Ramos (cell line): ENCODE results near the gene WHRN.

Experiments used
- in situ Hi-C: fragments of 300-500 bp; cut with MboI; formaldehyde crosslinking; loops from one replicate; pipeline ENCODE4 v1.14.3; 2022; ENCODE audit warnings: low sequenced_read_pairs; ENCODE audit not compliant: unreplicated experiment

Gene WHRN

DNA sequence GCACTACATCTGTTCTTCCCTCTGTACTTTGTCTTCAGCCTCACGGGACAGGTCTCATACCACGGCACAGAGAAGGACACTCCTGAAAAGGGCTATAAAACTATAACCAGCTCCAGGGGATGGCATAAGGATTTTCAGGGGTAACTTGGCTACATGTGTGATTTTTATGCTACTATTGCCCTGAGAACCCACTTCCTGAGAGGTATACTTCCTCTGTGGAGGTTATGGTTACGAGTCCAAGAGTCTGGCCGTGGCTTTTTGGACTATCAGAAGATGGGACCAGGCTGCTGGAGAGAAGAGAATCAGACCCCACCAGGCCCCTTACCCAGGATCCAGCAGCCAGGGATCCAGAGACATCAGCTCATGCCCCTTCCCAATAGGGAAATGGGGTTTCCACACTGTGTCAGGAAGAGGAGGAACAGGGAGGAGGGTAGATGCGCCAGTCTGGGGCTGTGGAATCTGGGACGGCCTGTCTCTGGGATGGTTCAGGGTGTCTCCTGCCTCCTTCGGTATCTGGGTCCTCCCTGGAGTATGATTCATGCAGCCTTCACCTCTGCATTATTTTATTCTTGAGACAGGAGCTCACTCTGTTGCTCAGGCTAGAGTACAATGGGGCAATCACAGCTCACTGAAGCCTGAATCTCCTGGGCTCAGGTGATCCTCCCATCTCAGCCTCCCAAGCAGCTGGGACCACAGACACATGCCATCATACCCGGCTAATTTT, 29.7 kb downstream of the WHRN start:
- in situ Hi-C loops, result no loop called here

DNA sequence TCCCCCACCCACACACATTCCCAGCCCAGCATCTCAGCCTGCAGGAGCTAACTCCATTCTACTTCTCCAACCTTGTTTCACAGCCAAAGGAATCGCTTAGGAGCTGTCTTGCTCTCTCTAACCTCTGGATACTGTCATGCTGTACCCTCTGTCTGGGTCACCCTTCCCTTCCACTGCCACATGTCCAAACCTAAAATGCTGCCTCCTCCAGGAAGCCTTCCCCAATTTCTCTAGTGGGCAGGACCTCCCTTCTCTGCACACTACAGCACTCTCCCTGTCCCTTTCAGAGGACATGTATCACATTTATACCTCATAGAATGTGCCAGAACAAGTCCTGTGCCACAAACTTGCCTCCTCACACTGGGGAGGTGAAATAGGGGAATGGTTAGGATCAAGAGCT, 30.8 kb downstream of the WHRN start:
- in situ Hi-C loops, result no loop called here

DNA sequence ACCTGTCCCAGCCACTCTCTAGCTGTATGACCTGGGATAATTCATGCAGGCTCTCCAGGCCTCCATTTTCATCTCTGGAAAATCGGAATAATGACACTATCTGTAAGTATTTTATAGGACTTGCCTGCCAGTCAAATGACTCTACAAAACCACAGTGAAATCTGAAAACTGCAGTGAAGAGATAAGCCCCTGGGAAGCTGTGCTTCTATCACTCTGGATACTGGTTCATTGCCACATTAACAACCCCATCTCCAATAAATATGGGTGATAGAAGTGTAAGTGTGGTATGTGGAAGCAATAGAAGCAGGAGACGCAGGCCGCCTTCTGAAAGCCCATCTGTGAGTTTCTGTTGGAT, 31.8 kb downstream of the WHRN start:
- in situ Hi-C loops, result no loop called here

DNA sequence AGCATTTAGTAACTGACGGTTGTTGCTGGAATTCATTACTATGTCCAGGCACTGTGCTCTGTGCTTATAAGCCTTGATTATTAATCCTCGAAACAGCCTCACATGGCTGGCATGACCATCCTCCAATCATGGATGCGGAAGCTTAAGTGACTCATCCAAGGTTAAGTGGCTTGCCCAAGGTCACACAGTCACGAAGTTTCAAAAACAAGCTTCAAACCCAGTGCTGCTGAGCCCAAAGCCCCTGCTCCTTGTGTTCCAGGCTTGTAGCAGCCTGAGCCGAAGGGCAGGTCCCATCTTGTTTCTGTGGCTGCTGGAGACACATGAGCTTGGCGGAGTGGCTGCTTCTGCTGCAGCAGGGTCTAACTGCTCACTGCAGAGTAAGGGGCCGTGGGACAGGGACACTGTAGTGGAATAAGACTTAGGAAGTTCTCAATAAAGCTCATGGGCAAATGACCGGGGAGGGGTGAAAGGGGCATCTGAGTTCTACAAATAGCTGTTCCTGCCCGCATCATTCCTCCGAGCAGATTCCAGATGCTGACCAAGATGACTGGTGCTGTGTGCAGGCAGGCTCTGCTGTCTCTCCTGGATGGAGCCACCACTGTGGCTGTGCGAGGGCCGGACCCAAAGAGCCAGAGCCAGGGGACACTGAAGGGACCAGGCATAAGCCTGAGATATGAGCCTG, 32.4 kb downstream of the WHRN start:
- in situ Hi-C loops, result no loop called here

DNA sequence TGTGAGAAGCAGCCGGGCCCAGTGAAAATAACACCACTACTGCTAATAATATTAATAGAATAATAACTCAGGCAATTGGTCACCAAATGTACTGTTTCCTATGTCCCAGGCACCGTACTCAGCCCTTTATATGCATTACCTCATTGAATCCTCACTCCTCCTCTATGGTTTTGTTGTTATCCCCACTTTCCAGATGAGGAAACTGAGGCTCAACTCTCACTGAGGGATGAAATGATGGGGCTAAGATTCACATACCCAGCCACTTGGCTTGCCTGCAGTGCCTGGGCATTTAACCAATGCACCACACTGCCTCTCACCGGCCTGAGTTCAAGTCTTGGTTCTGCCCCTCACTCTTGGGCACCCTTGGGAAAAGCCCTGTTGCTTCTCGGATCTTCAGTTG, 34.1 kb downstream of the WHRN start:
- in situ Hi-C loops, result no loop called here

DNA sequence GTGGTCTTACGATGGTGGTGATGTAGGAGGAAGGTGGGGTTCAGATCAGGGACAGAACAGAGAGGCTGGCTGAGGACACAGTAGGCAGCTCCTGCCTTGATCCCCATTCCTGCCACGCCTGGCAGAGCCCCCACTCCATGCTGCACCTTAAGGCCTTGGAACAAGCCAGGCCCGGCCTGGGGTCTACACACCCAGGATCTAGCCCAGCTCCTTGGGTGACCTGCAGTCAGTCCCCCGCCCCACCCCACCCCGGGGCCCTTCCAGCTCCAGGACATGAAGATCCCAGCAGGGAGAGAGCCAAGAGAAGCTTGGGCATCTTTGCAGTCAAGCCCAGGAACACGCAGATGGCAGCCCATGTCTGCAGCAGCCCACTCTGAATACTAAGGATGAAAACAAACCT, 34.7 kb downstream of the WHRN start:
- in situ Hi-C loops, result no loop called here

DNA sequence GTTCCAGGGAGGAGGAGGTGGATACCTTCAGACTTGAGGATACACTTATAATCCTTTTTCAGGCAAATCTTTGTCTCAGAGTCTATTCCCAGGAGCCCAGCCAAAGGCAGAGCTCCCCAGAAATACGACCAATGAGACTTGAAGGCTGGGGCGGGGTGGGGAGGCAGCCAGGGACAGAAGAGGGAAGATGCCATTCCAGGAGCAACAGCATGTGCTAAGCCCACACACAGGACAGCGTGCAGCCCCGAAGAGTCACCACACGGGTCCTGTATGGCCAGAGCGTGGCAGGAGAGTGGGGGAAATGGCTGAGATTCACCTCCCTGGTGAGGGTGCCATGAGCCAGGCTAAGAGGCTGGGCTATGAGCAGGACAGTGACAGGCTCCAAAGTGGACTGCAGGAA, 35.2 kb downstream of the WHRN start:
- in situ Hi-C loops, result no loop called here

DNA sequence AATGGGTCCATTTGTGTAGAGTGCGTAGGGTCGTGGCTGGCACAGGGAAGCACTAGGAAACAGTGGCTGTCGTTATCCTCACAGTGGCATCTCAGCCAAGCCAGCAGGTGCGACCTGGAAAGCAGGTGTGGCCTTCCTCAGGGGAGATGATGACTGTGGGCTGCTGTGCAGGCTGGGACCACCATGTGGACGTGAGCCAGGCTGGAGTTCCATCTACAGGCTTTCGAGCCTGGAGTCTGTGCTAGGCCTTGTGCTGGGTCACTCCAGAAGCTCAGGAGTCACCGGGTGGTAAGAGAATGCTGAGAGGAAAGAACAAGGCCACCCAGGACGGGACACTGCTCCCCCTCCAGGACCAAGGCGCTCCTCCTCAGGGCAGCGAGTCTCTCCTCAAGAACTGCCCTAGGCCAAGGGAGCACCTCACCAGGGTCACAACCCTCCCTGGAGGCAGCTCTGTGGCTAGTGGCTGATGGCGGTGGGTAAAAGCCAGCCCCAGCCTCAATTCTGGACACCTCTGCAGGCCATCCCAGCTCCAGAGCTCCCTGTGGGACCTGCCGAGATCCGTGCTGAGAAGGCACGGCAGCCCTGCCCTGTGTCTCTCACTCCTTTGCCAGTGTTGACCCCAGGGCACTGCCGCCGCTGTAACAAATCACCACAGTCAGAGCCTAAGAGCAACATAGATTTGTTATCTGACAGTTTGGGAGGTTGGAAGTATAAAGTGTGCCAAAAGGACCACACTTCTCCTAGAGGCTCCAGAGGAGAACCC, 36.0 kb downstream of the WHRN start:
- in situ Hi-C loops, result no loop called here

DNA sequence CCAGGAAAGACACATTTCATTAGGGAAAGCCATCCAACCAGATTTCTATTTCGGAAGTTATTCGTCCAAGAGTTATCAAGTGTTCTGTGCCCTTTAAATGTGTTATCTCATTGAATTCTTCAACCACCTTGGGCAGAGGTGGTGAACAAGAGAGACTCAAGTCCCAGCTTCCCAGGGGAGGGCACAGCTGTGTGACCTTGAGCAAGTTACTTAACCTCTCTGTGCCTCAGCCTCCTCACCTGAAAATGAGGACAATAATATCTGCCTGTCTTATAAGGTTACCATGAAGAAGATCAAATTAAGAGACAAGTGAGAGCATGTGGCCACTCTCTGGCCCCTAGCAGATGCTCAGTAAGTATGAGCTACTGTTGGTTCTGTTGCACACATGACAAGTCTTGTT, 37.4 kb downstream of the WHRN start:
- in situ Hi-C loops, result no loop called here

DNA sequence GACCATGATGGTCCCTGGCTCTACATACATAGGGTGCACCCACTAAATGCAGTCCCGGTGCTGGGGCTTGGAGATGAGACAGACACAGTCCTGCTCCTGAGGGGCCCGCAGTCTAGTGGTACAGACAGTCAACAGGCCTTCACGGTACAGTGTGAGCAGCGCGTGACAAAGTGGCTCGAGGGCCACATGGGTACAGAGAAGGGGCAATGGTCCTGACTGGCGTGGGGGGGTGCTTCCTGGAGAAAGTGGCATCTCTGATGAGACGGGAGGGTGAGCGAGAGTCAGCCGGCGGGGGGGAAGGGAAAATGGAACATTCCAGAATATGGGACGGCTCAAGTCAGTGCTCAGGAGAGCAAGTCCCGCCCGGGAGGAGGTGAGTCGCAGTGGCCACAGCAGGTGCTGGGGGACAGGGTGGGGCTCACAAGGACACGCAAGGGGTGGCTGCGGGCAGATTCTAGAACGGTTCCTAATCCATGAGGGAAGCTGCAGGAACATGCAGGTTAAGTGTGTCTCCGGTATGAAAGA, 38.0 kb downstream of the WHRN start:
- in situ Hi-C loops, result no loop called here

DNA sequence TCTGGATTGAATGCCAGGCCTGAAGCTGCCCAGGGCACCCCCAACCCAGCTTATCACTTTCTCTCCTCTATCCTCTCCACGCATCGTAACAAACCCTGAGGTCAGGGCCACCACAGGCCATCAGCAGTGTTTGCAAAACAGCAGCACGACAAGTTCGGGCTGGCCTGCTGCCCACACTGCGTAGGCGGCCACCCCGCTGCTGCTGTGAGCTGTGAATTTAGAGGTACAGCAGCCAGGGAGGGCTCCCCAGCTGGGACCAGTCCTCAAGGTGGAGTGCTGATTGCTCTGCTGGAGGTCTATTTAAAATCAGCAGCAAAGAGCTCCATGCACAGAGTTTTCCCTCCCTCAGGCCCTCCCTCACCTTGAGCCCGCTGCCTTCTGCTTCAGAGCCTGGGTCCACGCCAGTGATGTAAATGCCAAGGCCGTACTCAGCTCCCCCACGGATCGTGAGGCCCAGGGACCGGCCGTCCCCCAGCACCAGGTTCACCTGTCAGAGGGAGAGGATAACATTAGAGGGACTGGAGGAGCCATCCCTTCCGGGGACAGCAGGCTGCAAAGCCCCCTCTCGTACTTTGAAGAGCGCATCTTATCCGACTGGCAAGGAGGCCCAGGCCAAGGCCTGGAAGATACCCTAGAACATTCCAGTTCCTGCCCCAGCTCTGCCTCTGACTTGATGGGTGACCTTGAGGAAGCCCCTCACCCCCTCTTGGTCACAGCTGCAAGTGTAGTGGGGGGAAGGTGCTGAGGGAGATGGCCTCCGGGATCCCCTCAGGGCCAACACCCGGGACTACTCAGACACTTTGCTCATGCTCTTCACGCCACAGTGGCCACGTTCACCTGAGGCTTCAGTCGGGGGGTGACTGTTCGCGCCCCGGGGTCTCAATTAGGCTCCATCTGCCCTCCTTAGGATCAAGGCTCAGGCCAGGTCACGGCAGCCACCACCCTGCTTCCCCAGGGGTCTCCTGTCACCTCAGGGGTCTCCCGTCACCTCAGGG, 39.1 kb downstream of the WHRN start:
- in situ Hi-C loops, result no loop called here

DNA sequence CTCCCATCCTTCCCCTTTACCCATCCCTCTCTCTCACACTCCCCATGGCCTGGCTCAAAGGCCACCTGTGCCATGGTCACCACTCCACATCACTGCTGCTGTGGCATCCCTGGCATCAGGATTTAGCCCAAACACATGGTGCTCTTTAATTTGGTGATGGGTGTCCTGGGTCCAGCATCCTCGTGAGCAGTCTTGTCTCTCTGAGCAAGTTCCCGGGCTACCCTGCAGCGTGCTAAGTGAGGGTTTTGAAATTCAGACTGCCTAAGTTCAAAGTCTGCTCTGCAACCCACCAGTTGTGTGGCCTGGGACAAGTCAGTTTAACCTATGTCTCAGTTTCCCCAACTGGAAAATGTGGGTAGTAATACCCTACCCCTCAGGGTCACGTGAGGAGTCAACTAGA, 39.9 kb downstream of the WHRN start:
- in situ Hi-C loops, result no loop called here

DNA sequence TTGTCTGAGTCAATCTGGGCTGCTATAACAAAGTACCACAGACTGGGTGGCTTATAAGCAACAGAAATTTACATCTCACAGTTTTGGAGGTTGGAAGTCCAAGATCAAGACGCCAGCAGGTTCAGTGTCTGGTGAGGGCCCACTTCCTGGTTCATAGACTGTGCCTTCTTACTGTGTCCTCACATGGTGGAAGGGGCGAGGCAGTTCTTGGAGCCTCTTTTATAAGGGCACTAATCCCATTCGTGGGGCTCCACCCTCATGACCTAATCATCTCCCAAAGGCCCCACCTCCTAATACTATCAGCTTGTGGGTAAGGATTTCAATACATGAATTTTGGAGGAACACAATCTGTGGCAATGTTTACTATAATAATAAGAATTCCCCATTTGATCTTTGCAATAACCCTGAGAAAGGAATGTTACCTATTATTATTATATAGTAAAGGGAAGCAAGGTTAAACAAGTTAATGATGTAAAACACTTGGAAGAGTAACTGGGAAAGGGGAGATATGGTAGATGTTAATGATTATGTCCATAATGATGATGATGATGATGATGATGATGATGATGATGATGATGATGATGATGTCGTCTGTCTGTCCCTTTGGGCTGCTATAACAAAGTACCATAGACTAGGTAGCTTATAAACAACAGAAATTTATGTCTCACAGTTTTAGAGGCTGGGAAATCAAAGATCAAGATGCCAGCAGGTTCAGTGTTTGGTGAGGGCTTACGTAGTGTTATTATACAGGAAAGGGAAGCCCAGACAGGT, 40.8 kb downstream of the WHRN start:
- in situ Hi-C loops, result no loop called here

DNA sequence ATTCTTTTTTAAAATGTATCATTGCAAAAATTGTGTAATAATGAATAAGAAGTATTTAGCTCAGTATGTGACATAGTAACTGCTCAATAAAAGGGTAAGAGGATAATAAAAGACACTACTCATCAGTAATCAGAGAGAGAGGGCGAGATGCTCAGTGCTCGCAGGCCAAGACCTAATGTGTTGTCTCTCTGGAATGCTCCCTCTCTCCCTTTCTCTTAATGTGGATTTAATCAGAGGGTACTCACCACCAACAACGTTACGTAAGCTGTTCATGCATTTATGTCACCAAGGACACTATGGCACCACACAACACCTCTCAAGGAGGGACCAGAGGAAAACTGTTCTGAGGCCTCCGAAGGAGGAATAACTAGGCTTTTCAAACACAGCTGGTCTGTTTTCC, 42.5 kb downstream of the WHRN start:
- in situ Hi-C loops, result no loop called here

DNA sequence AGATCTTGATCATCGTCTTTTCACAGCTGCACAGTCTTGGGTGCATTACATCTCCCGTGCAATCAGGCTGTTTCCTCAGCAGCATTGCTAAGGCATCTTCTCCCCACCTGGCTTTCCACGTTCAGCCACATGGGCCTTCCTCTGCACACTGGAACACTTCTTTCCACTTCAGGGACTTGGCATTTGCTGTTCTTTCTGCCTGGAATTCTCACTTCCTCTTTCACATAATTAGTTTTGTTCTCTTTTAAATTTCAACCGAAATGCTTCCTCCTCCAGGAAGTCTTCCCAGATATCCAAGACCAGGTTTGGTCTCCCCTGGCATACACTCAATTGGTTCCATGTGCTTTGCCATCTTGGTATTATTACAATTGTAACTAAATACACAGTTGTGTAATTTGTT, 43.8 kb downstream of the WHRN start:
- in situ Hi-C loops, result no loop called here

DNA sequence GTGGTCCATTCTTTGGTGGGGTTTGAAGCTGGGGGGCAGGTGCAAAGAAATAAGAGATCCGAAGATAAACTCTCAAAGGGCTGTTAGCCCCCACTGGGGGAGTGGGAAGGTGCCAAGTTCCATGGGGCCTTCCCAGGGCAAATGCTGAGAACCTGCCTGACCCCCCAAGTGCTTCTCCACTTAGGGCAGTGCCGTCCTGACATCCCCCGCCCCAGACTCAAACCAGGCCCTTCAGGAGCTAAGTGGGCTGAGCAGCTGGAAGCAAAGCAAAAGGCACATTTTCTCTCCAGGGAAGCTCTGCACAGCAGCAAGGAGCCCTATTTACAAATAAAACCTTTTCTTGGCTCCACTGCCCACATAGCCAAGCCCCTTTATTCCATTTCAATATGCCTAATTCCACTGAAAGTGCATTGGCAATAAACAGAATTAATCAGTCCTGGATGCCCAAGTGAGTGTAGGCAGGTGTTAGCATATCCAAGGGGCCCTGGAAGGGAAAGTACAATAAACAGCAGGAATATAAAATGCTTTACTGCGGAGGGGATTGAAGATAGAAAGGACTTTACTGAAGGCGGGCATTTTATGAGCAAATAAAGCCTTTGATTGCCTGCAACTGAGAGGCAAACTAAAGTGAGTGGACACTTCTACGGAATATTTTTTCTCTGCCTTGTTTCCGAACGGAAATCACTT, 44.6 kb downstream of the WHRN start:
- in situ Hi-C loops, result no loop called here

DNA sequence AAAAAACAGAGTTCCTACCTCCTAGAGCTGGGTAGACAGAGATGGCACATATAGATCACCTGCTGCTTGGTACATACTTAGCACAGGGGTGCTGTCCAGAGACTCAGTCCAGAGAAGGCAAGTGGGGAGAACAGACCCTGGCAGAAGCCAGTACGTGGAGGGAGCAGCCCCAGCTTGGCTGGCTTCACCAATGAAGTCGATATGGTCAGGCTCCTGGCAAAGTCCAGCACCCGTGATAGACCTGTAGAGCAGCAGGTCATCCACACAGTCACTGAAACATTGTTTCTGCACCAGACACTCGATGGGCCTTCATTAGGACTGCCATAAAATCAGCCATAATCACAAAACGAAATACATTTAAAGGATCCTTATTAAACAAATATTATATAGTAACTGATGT, 45.8 kb downstream of the WHRN start:
- in situ Hi-C loops, result no loop called here

DNA sequence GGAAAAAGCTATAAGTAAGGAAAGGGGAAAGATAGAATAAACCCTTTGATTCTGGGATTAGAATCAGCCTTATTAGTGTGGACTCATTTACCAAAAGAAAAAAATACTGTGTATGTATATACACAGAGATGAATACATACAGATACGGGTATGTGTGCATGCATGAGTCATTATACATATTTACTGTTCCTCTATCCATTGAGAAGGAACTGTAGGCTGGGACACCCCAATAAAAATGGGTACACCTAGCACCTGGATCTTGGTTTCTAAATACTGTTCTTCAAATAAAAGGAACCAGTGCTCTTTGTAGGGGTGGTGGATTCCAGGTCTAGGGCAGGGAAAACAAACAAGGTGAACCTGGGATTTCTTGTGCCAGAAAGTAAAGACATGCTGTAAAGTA, 48.3 kb downstream of the WHRN start:
- in situ Hi-C loops, result no loop called here

DNA sequence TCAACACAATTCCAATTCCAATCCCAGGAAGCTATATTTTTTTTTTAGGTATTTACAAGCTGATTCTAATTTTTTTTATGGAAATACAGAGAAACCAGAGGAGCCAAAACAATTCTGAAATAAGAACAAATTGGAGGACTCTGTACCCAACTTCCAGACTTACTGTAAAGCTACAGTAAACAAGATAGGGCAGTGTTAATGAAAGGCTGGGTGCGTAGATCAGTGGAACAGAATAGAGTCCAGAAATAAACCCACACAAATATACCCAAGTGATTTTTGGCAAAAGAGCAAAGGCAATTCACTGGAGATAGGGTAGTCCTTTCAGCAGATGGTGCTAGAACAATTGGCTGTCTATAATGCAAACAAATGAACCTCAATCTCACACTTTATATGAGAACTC, 50.6 kb downstream of the WHRN start:
- in situ Hi-C loops, result no loop called here
